GM12873 (cell line): Measurements from ENCODE around the gene TNXB.
"Not testable (repeated sequence)": the region's sequence is repeated elsewhere in the genome, so short reads cannot be mapped to it uniquely, and the experiment has no call there.

Experiments
- TF ChIP-seq, protein P1 (sequence below): IDR thresholded peaks from 2 replicates; pipeline ENCODE4 v1.5.1; 2012; ENCODE audit warnings: low read depth, mild to moderate bottlenecking, moderate library complexity, low read length, control low read depth; ENCODE audit not compliant: insufficient read depth; ENCODE audit errors: missing control alignments

The TNXB gene

DNA sequence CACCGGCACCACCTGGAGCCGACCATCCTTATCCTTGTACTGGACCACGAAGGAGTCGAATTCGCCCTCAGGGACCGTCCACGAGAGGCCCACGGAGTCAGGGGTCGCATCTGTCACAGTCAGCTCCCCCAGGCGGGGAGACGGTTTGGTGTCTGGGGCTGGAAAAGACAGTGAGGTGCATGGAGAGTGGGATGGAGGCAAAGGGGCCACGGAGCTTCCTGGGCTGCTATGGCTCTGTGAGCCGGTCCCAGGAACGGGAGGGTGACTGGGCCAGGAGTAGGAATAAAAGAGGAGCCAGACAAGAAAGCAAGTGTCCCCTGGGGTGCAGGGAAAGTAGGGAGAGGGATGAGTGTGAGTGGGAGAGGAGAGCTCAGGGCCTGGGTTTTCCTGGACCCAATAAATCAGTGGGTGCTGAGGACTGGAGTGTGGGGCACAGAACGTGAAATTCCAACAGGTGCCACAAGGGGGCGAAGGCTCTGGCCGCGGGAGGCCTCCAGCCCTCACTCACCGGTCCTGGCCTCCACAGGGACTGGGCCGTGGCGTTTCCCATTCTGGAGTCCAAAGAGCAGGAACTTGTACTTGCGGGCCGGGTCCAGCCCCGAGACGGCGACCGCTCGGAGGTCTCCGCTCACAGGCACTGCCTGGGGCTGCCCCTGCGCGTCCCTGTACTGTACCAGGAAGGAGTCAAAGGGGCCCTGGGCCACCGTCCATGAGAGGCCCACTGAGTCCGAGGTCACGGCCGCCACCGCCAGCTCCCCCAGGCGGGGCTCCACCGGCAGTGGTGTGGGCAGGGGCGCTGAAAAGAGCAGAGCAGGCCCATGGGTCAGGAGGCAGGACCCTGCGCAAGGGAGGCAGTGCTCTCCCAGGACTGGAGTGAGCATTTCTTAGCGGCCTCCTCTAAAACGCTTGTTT is 61.0 kb downstream of the TNXB start:
- TF ChIP-seq, protein P1, sequence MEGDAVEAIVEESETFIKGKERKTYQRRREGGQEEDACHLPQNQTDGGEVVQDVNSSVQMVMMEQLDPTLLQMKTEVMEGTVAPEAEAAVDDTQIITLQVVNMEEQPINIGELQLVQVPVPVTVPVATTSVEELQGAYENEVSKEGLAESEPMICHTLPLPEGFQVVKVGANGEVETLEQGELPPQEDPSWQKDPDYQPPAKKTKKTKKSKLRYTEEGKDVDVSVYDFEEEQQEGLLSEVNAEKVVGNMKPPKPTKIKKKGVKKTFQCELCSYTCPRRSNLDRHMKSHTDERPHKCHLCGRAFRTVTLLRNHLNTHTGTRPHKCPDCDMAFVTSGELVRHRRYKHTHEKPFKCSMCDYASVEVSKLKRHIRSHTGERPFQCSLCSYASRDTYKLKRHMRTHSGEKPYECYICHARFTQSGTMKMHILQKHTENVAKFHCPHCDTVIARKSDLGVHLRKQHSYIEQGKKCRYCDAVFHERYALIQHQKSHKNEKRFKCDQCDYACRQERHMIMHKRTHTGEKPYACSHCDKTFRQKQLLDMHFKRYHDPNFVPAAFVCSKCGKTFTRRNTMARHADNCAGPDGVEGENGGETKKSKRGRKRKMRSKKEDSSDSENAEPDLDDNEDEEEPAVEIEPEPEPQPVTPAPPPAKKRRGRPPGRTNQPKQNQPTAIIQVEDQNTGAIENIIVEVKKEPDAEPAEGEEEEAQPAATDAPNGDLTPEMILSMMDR, result peak; percentile 90

DNA sequence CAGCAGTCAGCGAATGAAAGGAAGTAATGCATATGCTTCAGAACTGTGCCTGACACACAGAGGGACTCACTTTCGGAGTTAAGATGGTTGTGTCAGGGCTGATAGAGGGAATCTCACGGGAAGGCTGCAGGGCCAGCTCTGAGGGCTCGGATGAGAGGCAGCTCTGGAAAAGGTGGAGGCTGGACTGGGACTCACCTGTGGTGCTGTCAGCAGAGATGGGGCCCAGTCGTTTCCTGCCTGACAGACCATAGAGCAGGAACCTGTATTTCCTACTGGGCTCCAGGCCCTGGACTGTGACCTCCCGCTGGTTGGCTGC is 61.6 kb downstream of the TNXB start:
- TF ChIP-seq, protein P1, result no peak

DNA sequence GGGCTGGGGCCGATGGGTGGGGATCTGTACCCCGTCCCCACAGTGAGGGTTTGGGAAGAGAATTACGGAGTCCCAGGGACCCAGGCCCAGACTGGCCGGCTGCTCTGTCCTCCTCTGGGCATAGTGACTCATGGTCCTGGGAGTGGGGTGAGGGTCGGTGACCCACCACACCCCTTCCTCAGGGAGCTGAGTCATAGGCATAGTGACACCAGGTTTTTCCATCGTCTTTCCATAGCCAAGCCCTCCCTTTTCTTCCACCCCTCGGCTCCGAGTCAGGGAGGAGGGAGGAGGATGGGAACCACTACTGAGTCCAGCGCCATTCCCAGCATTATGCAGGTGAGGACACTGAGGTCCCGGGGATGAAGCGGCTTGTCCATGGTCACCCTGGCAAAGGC is 62.1 kb downstream of the TNXB start:
- TF ChIP-seq, protein P1, result no peak

DNA sequence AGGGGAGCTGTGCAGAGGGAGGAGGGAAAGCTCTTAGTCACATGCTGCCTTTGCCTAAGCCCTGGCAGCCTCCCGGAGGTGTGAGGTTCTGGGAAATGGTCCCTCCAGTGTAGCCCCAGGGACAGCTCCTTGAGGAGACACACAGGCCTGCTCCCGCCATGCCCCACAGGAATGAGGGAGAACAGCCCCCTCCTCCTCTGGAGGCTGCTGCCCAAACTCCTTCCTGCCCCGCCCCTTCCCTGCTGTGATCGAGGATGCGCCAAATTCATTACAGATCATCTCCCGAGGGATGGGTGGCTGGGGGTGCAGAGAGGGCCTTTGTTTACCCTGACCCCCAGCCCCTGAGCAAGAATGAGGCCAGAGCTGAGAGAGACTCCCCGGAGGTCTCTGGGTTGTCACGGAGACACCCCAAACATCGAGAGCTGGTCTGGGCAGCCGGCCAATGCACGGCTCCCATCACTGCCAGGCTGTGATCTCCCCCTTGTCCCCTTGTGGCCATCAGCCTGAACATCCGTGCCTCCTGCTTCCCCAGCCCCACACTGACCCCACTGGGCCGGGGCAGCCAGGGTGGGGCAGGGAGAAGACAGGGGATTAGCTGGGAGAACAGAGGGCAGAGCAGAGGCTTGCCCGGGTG is 62.6 kb downstream of the TNXB start:
- TF ChIP-seq, protein P1, result no peak

DNA sequence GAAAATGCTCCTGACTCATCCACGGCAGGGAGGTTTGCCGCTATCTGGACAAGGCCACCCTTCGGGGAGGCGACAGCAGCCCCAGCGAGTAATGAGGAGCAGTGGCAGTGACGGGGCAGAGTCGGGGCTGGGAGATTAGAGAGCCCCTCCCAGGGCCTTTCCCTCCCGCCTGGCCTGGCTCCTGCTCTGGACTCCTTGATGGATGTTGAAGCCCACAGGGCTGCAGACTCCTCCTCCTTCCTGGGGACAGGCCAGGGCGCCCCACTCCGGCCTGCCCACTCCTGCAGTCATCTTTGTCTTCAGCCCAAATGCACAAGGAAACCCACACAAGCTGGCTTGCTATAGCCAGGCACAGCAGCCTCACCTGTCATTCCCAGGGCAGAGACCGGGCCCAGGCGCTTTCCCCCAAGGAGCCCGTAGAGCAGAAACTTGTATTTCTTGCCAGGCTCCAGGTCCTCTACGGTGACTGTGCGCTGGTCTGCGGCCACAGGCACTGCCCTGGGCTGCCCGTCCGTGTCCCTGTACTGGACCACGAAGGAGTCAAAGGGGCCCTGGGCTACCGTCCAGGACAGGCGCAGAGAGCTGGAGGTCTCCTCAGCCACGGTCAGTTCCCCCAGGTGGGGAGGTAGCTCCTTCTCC is 63.2 kb downstream of the TNXB start:
- TF ChIP-seq, protein P1, result no peak

DNA sequence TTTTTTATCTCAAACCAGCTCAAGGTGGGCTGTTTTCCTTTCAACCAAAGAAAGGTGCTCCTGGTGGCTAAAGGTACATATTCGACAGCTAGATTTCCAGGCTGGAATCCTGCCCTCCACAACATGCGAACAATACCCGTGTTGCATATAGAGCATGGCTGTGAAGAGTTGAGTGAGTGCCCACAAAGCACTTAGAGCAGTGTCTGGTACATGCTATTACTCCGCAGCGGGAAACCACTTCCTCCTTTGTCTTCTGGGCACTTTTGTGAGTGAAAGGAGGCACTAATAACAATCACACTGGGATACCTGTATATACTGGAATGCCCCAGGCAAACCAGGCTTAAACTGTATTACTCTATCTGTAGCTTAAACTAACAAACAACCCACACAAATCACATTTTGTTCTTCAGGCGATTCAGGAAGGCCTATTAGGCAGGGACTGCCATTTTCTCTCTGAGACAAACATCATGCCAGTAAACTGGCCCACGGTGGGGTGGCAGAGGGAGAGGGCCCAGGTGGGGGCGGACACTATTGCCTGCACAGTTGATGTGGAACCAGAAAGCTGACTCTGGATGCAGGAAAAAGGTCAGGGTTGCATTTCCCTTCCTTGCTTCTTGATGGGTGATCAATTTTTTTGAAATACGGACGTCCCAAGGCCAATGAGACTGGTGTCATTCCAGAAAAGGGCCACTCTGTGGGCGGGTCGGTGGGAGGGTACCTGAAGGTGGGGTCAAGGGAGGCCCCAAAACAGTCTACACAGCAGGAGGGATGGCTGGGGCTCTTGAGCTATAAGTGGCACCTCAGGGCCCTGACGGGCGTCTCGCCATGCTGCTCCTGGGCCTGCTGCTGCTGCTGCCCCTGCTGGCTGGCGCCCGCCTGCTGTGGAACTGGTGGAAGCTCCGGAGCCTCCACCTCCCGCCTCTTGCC is 71.3 kb downstream of the TNXB start, which contains the start of gene CYP21A2:
TSS of gene CYP21A2 (plus strand) at position 818 of the 927 bp plus-strand sequence. CDS start at position 826, 8 bp downstream.
- TF ChIP-seq, protein P1, result not testable (repeated sequence)
